Left renal cortex interstitium (tissue), 4 donors: ENCODE results near the gene HEATR9. TPM values are rescaled to one million over a fixed set of nuclear protein-coding genes. Genes with fewer than 3 reads are reported as not detected.
"Not testable (repeated sequence)": the region's sequence is repeated elsewhere in the genome, so short reads cannot be mapped to it uniquely, and the experiment has no call there.

ENCODE experiments used
- DNase-seq, 4 donors: peaks; one replicate each; pipeline ENCODE4 v3.0.0-alpha.2; 2013; ENCODE audit warnings: low read depth in 4 of 4, low spot score in 2 of 4, missing footprints in 1 of 4
- polyA plus RNA-seq, 4 donors: library from polyadenylated mRNA; unstranded; fragments of 120-200 nt; gene quantifications; one replicate each; pipeline ENCODE4 v1.2.1, GENCODE V29; 2013; ENCODE audit not compliant: insufficient read length in 4 of 4

Gene HEATR9
- under 1 TPM in 2 of 4 donors, not detected in 2; 0.10 to 0.16 TPM for polyA plus RNA-seq

DNA sequence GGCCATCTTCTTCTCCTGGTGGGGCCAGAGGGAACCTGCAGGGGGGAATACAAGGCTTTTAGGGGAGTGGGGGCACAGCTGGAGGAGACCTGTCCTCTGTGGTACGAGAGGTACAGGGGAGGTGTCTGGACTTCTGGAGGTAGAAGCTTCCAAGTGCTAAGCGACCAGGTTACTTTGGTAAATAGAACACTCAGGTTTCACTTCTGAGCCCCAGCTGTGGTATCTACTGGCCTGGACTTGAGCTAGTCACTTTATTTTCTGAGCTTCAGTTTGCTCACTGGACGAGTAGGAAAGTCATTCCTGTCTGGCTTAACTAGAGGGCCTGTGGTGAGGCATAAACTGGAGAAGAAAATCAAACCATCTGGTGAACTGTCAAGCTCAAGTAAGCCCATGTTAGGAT is at the start of gene HEATR9:
Gene HEATR9 (minus strand): TSS at position 155 of the 400 bp plus-strand sequence. CDS start 149 bp downstream, at position 6.
- no peak for DNase-seq

- no peak for DNase-seq
Measured at GRCh38 chr17:35917519-35918213, 49.0 kb upstream of the HEATR9 start.

GRCh38 chr17:35915153-35915964 is 46.7 kb upstream of the HEATR9 start:
- no peak for DNase-seq

DNA sequence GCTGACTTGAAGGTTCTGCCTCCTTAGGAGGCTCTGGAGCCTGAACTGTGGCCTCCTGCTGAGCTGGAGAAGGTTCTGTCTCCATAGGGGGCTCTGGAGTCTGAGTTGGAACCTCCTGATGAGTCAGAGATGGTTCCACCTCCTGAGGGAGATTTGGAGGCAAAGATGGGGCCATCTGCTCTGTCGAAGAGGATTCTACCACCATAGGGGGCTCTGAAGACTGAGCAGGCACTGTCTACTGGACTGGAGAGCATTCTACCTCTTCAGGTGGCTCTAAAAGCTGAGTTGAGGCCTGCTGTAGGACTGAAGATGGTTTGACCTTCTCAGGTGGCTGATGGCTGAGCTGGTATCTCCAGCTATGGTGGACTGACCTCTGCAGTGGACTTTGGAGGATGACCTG is 45.7 kb upstream of the HEATR9 start:
- no peak for DNase-seq

DNA sequence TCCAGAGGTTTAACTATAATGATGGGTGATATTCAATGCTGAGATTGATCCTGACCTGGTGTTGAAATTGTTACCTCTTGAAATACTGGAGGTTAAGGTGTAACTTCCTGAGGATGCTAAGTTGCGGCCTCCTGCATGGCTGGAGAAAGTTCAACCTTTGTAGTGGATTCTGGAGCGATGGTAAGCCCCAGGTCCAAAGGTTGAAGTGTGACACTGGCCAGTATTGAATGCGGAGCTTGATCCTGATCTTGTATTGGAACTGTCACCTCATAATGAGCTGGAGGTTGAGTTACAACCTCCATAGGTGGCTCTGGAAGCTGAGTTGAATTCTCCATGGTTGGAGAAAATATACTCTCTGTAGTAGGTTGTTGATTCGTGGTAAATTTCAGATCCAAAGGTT is 44.9 kb upstream of the HEATR9 start:
- no peak for DNase-seq

GRCh38 chr17:35912942-35913341 is 44.3 kb upstream of the HEATR9 start:
- no peak for DNase-seq

- no peak for DNase-seq
Measured at GRCh38 chr17:35912339-35912912, 43.7 kb upstream of the HEATR9 start.

DNA sequence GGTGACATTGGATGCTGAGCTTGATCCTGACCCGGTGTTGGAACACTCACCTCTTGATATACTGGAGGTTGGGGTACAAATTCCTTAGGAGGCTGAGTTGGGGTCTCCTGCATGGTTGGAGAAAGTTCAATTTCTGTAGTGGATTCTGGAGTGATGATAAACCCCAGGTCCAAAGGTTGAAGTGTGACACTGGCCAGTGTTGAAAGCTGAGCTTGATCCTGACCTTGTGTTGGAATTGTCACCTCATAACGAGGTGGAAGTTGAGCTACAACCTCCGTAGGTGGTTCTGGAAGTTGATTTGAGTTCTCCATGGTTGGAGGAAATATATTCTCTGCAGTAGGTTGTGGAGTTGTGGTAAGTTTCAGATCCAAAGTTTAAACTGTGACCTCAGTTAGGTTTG is 40.7 kb upstream of the HEATR9 start:
- no peak for DNase-seq

DNA sequence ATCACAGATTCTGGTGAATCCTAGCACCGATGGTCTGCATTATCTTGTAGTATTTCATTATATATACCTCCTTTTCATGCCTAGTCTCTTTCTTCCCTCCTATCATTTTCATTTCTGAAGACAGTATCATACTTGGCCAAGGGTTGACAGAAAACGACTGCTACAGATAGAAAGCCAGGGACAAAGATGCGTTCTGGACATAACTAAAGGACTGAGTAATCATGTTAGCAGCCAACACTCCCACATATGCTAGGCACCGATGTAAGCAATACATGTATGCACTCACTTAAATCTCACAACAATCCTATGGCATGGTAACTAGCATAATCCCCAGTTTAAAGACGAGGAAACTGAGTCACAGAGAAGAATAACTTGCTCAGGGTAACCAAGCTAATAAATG is 39.0 kb upstream of the HEATR9 start:
- DNase-seq, result no peak

GRCh38 chr17:35906926-35907637 is 38.4 kb upstream of the HEATR9 start:
- DNase-seq, result no peak

DNA sequence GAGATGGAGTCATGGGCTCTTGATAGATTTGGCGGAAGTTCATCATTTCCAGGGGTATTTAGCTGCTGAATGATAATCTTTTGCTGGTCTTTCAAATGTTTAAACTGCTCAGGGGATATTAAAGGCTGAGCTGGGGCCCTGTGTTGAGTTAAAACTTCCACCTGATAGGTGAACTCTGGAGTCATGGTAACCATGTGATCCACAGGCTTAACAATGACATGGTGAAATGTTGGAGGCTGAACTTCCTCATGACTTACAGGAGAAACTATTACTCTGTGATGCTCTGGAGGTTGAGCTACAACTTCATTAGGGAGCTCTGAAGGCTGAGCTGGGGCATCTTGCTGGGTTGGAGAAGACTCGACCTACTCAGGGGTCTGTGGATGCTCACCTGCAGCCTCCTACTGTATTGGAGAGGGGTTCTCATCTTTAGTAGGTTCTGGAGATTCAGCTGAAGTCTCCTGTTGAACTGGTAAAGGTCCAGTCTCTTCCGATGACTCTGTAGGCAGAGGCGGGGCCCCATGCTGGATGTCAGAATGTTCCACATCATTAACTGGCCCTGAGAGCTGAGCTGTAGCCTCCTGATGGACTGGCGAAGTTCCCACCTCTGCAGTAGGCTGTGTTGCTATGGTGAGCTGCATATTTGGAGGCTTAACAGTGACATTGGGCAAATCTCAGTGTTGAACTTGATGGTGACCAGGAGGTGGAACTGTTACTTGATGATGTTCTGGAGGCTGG is 37.7 kb upstream of the HEATR9 start:
- no peak for DNase-seq

GRCh38 chr17:35903451-35903850 is 34.8 kb upstream of the HEATR9 start:
- no peak for DNase-seq

- no peak for DNase-seq
Measured at GRCh38 chr17:35901631-35902175, 33.0 kb upstream of the HEATR9 start.

GRCh38 chr17:35900708-35901480 is 32.2 kb upstream of the HEATR9 start:
- DNase-seq, result peak in 2 of 4 donors; percentile 26 to 41

DNA sequence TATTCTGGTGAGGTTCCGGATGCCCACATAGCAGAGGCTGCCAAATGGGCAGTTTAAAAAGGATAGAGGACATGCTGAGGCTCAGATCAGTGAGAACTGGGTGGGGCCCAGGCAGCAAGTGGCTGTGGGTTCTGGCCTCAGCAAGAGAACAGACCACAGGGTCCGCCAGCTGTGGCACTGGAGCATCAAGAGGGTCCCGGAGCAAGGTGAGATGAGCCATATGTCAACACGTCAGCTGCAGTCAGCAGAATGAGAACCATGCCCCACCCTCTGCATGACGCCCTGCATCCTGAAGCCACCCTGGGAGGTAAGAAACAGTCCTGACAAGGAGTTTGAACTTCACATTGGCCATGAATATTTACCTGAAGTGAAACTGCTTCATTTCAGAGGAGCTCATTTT is 31.6 kb upstream of the HEATR9 start:
- no peak for DNase-seq

GRCh38 chr17:35898283-35899070 is 29.8 kb upstream of the HEATR9 start:
- DNase-seq, result no peak

DNA sequence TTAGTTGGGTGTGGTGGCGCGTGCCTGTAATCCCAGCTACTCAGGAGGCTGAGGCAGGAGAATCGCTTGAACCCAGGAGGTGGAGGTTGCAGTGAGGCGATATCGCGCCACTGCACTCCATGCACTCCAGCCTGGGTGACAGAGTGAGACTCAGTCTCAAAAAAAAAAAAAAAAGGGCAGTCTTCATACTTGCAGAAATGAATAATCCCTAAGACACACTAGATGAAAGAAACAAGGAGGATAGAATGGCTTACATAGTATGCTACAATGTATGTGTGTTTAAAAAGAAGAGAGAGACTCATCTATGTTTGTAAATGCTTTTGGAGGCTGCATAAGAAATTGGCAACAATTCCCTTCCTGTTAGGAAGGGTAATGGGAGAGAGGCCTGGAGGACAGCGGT is 29.1 kb upstream of the HEATR9 start:
- DNase-seq, result not testable (repeated sequence)
